Karpas-422 (cell line): ENCODE data around the gene ENOPH1. TPM values are rescaled to one million over a fixed set of nuclear protein-coding genes. Genes with fewer than 3 reads are reported as not detected.
"Not testable (repeated sequence)": the region's sequence is repeated elsewhere in the genome, so short reads cannot be mapped to it uniquely, and the experiment has no call there.

Experiments
- DNase-seq: peaks from one replicate; pipeline ENCODE4 v3.0.0-alpha.2; 2015
- H2AFZ ChIP-seq: fragments of 200-600 bp; sonication (generic); 2 replicates; pipeline ENCODE4 v1.6.1; 2014; ENCODE audit warnings: antibody characterized with exemption, low read length, mixed read lengths
- H3K27ac ChIP-seq: fragments of 200-600 bp; sonication (generic); 2 replicates; pipeline ENCODE4 v1.5.1; 2014; ENCODE audit warnings: mild to moderate bottlenecking, low read length, moderate library complexity
- H3K27me3 ChIP-seq: fragments of 200-600 bp; sonication (generic); 2 replicates; pipeline ENCODE4 v1.6.1; 2014; ENCODE audit warnings: low read length, mixed read lengths
- H3K36me3 ChIP-seq: fragments of 200-600 bp; sonication (generic); 2 replicates; pipeline ENCODE4 v1.6.1; 2014; ENCODE audit warnings: low read length, mixed read lengths; ENCODE audit not compliant: insufficient read depth
- H3K4me1 ChIP-seq: fragments of 200-600 bp; sonication (generic); 2 replicates; pipeline ENCODE4 v1.6.1; 2014; ENCODE audit warnings: mild to moderate bottlenecking, low read length, mixed read lengths
- H3K4me2 ChIP-seq: fragments of 200-600 bp; sonication (generic); 2 replicates; pipeline ENCODE4 v1.6.1; 2014; ENCODE audit warnings: low read length, low read depth, mild to moderate bottlenecking; ENCODE audit not compliant: poor library complexity, severe bottlenecking
- H3K4me3 ChIP-seq: fragments of 200-600 bp; sonication (generic); 2 replicates; pipeline ENCODE4 v1.5.1; 2014; ENCODE audit warnings: mild to moderate bottlenecking, antibody characterized with exemption, low read length, mixed read lengths
- H3K79me2 ChIP-seq: fragments of 200-600 bp; sonication (generic); 2 replicates; pipeline ENCODE4 v1.6.1; 2014; ENCODE audit warnings: mild to moderate bottlenecking, low read length, mixed read lengths
- H3K9ac ChIP-seq: fragments of 200-600 bp; sonication (generic); 2 replicates; pipeline ENCODE4 v1.6.0; 2014; ENCODE audit warnings: low read length
- H3K9me2 ChIP-seq: fragments of 200-600 bp; sonication (generic), shearing (Covaris generic); replicated peaks from 2 replicates; pipeline ENCODE4 v1.6.0; 2014; ENCODE audit warnings: mild to moderate bottlenecking, low read length, moderate library complexity; ENCODE audit not compliant: insufficient read depth
- H3K9me3 ChIP-seq: fragments of 300-700, 200-600 bp; sonication (generic); 2 replicates; pipeline ENCODE4 v1.6.1; 2014; ENCODE audit warnings: low read length, mixed read lengths
- H4K20me1 ChIP-seq: fragments of 200-600 bp; sonication (generic); 2 replicates; pipeline ENCODE4 v1.6.1; 2014; ENCODE audit warnings: mild to moderate bottlenecking, antibody characterized with exemption, low read length, low read depth; ENCODE audit not compliant: insufficient read depth
- total RNA-seq: library from RNA; depleted of rRNA; stranded (reverse); fragments of >200 nt; shearing (Covaris generic); gene quantifications from 2 replicates; pipeline ENCODE4 v1.2.3, GENCODE V29; 2014; ENCODE audit warnings: low replicate concordance

ENOPH1 gene
- total RNA-seq, 1 experiment from 2014 or later: 17.2 TPM

GRCh38 chr4:82394896-82395295, 35.5 kb upstream of the ENOPH1 start:
- no peaks in the 10 kb centered on the region for H3K36me3 ChIP-seq
- no peaks in the 10 kb centered on the region for H4K20me1 ChIP-seq
- H3K4me3 ChIP-seq: no peak overlapping the region
- no peaks in the 10 kb centered on the region for H3K9me3 ChIP-seq
- no peak overlapping the region for H2AFZ ChIP-seq
- no peaks in the 10 kb centered on the region for H3K79me2 ChIP-seq
- H3K9me2 ChIP-seq: no peaks in the 10 kb centered on the region
- no peaks in the 10 kb centered on the region for H3K4me1 ChIP-seq
- no peak for DNase-seq
- no peak overlapping the region for H3K4me2 ChIP-seq
- no peaks in the 10 kb centered on the region for H3K27me3 ChIP-seq
- H3K9ac ChIP-seq: no peak overlapping the region
- no peak overlapping the region for H3K27ac ChIP-seq

- no peak overlapping the region for H3K4me3 ChIP-seq
- no peak overlapping the region for H2AFZ ChIP-seq
- H3K9me2 ChIP-seq: no peaks in the 10 kb centered on the region
- H3K27ac ChIP-seq: no peak overlapping the region
- no peak overlapping the region for H3K4me2 ChIP-seq
- no peak for DNase-seq
- H3K27me3 ChIP-seq: no peaks in the 10 kb centered on the region
- H3K9me3 ChIP-seq: no peaks in the 10 kb centered on the region
- H3K4me1 ChIP-seq: no peaks in the 10 kb centered on the region
- H3K9ac ChIP-seq: no peak overlapping the region
- no peaks in the 10 kb centered on the region for H4K20me1 ChIP-seq
- no peaks in the 10 kb centered on the region for H3K79me2 ChIP-seq
- H3K36me3 ChIP-seq: no peaks in the 10 kb centered on the region
Observed at GRCh38 chr4:82397527-82397926, 32.9 kb upstream of the ENOPH1 start.

GRCh38 chr4:82398263-82398662, 32.1 kb upstream of the ENOPH1 start:
- no peak overlapping the region for H3K4me3 ChIP-seq
- H3K4me1 ChIP-seq: no peaks in the 10 kb centered on the region
- H3K79me2 ChIP-seq: no peaks in the 10 kb centered on the region
- H3K9me3 ChIP-seq: no peaks in the 10 kb centered on the region
- H4K20me1 ChIP-seq: no peaks in the 10 kb centered on the region
- no peak overlapping the region for H3K27ac ChIP-seq
- H3K9me2 ChIP-seq: no peaks in the 10 kb centered on the region
- H3K36me3 ChIP-seq: no peaks in the 10 kb centered on the region
- DNase-seq: no peak
- H2AFZ ChIP-seq: no peak overlapping the region
- H3K9ac ChIP-seq: no peak overlapping the region
- H3K27me3 ChIP-seq: no peaks in the 10 kb centered on the region
- no peak overlapping the region for H3K4me2 ChIP-seq

- no peak overlapping the region for H3K4me2 ChIP-seq
- no peaks in the 10 kb centered on the region for H3K27me3 ChIP-seq
- no peaks in the 10 kb centered on the region for H3K79me2 ChIP-seq
- H3K27ac ChIP-seq: no peak overlapping the region
- no peak overlapping the region for H3K9ac ChIP-seq
- no peaks in the 10 kb centered on the region for H3K9me2 ChIP-seq
- H3K4me1 ChIP-seq: no peaks in the 10 kb centered on the region
- no peak overlapping the region for H2AFZ ChIP-seq
- no peaks in the 10 kb centered on the region for H3K36me3 ChIP-seq
- no peaks in the 10 kb centered on the region for H4K20me1 ChIP-seq
- H3K9me3 ChIP-seq: no peaks in the 10 kb centered on the region
- DNase-seq: no peak
- H3K4me3 ChIP-seq: no peak overlapping the region
Observed at GRCh38 chr4:82401600-82401999, 28.8 kb upstream of the ENOPH1 start.

- Histone ChIP-seq H2AFZ (no peak overlapping the region), H3K36me3 (no peaks in the 10 kb centered on the region), H3K9ac (no peak overlapping the region), H3K27me3 (no peaks in the 10 kb centered on the region), H4K20me1 (no peaks in the 10 kb centered on the region), H3K79me2 (no peaks in the 10 kb centered on the region), H3K4me2 (no peak overlapping the region), H3K9me3 (no peaks in the 10 kb centered on the region), H3K4me1 (no peaks in the 10 kb centered on the region), H3K9me2 (no peaks in the 10 kb centered on the region), H3K4me3 (no peak overlapping the region), H3K27ac (no peak overlapping the region)
- no peak for DNase-seq
Observed at GRCh38 chr4:82402196-82402775, 28.1 kb upstream of the ENOPH1 start.

- H4K20me1 ChIP-seq: no peaks in the 10 kb centered on the region
- no peak overlapping the region for H3K27ac ChIP-seq
Observed at GRCh38 chr4:82403725-82404124, 26.7 kb upstream of the ENOPH1 start.

GRCh38 chr4:82415061-82415460, 15.3 kb upstream of the ENOPH1 start:
- not testable (repeated sequence) for H3K27me3 ChIP-seq, H4K20me1 ChIP-seq, H3K27ac ChIP-seq, DNase-seq, H3K9me2 ChIP-seq, H3K4me1 ChIP-seq, H3K9me3 ChIP-seq, H3K36me3 ChIP-seq, H2AFZ ChIP-seq, H3K79me2 ChIP-seq, H3K4me2 ChIP-seq, H3K9ac ChIP-seq, H3K4me3 ChIP-seq

More at GRCh38 chr4:82403725-82404124, 26.7 kb upstream of the ENOPH1 start:
- no peak for DNase-seq
- Histone ChIP-seq H3K79me2 (no peaks in the 10 kb centered on the region), H2AFZ (no peak overlapping the region), H3K27me3 (no peaks in the 10 kb centered on the region), H3K9me3 (no peaks in the 10 kb centered on the region), H3K36me3 (no peaks in the 10 kb centered on the region), H3K4me1 (no peaks in the 10 kb centered on the region), H3K4me2 (no peak overlapping the region), H3K9me2 (no peaks in the 10 kb centered on the region), H3K4me3 (no peak overlapping the region), H3K9ac (no peak overlapping the region)

- Histone ChIP-seq H3K27ac (no peak overlapping the region), H3K27me3 (no peaks in the 10 kb centered on the region), H3K9me2 (no peaks in the 10 kb centered on the region), H3K9me3 (no peaks in the 10 kb centered on the region), H3K4me1 (no peaks in the 10 kb centered on the region), H3K79me2 (no peaks in the 10 kb centered on the region), H3K4me3 (no peak overlapping the region), H3K36me3 (no peaks in the 10 kb centered on the region), H2AFZ (no peak overlapping the region), H4K20me1 (no peaks in the 10 kb centered on the region), H3K9ac (no peak overlapping the region), H3K4me2 (no peak overlapping the region)
- no peak for DNase-seq
Observed at GRCh38 chr4:82415922-82416365, 14.4 kb upstream of the ENOPH1 start.

GRCh38 chr4:82419451-82419850, 10.9 kb upstream of the ENOPH1 start:
- Histone ChIP-seq H3K9me3 (no peaks in the 10 kb centered on the region), H3K27me3 (no peaks in the 10 kb centered on the region), H3K79me2 (no peaks in the 10 kb centered on the region), H3K4me1 (no peaks in the 10 kb centered on the region), H2AFZ (no peak overlapping the region), H3K27ac (no peak overlapping the region), H3K9ac (no peak overlapping the region), H3K9me2 (no peaks in the 10 kb centered on the region), H3K4me3 (no peak overlapping the region), H3K36me3 (peaks cover 3% of the 10 kb centered on the region; the same call in 1 of the 2 replicates), H3K4me2 (no peak overlapping the region), H4K20me1 (no peaks in the 10 kb centered on the region)
- DNase-seq: no peak
